Fibroblast of skin of left quadriceps (primary cell): Measurements from ENCODE around the gene VAC14.

Experiments
- DNase-seq, 2 experiments: peaks; one replicate each; pipeline ENCODE4 v3.0.0-alpha.2; 2013; ENCODE audit warnings: low read depth in 2 of 2

The VAC14 gene

DNA sequence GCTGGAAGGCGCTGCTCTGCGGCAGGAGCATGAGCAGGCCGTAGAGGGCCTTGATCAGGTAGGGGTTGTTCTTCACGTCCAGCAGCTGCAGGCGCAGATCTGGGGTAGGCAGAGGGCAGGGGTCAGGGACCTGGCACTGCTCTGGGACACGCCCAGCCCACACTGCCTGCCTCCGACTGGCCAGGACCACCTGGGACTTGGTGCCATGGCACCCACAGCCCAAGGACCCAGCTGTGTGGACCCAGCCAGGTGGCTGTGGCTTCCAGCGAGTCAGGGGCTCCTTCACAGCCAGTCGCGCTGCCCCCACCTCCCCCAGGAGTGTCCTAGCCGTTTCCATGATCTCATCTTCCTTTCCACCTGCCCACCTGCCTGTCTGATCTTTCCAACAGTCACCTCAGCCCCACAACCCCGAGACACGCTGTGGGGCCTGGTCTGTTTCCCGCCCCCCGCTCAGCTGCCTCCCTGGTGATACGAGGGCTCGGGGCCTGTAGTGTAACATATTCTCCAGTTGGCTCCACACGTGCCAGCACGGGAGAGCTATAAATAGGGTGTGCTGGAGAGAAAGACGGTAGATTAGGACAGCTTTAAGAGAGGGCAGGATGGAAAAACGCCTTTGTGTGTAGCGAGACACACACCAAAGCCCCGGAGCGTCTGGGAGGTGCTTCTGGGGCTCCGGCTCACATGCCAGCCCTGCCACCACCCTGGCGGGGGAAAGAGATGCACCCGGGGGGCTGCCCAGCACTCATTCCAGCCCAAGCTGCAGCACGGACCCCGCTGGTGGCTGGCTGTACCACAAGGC, 107.9 kb downstream of the VAC14 start:
- DNase-seq = no peak

DNA sequence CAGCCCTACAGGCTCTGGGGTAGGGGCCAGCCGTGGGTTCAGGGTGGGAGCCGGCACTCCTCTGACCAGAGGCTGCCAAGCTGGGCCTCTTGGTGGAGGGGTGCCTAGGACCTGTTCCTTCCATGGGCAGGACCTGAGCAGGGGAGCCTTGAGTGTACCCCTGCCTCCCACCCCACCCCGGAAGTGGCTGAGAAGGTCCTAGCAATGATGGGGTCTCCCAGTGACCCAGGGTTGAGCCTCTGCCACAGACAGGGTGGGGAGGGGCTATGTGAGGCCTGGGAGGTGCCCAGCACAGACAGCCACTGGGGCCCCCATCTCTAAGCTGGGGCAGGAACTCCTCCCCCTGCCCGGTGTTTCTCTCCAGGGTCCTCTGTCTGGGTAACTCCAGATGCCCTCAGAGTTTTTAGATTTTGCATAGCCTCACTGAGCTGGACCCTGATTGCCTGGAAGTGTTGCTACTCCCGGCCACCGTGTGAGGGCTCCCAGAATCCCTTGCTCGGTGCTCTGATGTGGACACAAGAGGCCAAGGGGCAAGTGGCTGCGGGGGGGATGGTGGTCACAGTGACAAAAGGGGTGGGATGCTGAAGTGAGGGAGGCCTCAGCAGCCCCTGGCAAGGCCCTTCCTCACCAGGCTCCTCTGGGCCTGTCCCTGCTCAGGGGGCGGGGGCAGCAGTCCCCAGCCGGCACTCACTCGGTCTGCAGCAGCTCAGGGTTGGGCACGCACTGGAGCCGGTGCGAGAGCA, 108.7 kb downstream of the VAC14 start:
- no peak for DNase-seq

DNA sequence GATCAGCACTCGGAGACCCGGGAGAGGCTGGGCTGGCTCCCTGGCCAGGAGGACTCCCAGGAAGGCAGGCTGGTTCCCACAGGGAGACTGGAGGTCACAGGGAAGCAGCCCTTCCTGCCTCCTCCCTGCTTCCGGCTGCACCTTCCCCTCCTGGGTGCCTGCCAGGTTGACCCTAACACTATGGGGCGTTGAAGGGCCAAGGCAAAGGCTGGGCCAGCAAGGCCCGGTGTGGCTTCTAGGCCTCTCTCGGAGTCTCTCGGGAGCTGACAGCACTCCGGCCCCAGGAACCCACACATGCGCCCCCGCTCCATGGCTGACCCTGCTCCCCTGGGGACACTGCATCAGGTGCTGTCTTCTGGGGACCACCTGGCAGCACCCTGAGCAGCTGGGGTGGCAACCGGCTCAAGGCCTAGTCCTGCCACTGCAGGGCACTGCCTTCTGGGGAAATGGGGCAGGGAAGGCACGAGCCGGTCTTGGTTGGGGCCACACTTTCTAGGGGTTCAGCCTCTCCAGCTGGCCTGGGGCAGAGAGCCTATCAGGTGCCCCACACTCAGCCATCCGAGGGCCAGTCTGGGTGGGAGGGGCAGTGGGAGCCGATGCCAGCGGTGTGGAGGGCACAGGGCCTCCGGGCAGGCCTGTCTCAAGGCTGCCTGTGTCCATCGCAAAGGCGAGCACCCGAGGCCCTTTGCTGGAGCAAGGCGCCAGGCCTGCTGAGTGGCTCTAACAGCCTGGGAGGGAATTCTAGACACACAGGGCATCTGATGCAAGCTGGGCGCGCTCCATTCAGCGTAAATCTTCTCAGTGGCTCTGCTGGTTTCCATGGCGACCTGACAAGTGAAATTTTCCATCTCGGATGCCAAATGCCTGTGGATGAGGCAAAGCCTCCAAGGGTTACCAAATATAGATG, 109.5 kb downstream of the VAC14 start:
- peak; percentile 96 to 97 for DNase-seq

DNA sequence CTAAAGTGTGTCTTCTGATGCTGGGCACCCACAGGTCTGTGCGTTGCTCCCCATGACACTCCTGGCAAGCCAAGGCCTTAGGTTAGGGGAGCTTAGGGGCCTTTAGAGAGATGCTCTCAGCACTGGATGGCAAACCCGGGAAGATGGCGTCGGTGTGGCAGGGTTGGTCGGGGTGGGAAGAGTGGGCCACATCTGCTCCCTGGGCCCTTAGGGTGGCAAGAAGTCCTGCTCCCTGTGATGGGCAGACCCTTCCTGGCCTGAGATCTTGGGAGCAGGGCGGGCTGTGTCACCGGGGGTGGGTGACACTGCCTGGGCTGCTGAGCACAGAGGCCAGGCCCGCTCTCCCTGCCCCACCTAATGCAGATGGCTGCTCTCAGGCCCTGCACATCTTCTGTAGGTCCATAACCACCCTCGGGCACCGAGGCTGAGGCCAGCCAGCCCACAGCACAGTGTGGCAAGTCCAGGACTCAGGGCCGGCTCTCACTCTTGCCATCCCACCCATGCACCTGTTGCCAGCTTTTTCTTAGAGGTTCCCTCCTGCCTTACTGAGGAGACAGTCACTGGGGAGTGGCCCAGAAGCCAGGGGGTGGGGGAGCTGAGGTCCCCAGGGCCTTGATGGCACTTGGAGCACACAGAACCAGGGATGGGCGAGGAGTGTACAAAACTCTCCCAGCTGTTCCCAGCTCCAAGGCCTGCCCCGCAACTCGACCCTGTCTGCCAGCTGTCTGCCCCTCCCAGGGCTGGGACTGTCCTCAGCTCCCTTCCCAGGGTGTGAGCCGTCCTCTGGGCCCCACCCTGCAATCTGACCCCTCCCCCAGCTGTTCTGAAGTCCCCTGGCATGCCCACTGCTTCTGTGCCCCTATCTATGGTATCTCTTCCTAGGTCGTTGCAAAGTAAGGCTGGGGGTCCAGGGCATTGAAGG, 110.7 kb downstream of the VAC14 start:
- DNase-seq = no peak

DNA sequence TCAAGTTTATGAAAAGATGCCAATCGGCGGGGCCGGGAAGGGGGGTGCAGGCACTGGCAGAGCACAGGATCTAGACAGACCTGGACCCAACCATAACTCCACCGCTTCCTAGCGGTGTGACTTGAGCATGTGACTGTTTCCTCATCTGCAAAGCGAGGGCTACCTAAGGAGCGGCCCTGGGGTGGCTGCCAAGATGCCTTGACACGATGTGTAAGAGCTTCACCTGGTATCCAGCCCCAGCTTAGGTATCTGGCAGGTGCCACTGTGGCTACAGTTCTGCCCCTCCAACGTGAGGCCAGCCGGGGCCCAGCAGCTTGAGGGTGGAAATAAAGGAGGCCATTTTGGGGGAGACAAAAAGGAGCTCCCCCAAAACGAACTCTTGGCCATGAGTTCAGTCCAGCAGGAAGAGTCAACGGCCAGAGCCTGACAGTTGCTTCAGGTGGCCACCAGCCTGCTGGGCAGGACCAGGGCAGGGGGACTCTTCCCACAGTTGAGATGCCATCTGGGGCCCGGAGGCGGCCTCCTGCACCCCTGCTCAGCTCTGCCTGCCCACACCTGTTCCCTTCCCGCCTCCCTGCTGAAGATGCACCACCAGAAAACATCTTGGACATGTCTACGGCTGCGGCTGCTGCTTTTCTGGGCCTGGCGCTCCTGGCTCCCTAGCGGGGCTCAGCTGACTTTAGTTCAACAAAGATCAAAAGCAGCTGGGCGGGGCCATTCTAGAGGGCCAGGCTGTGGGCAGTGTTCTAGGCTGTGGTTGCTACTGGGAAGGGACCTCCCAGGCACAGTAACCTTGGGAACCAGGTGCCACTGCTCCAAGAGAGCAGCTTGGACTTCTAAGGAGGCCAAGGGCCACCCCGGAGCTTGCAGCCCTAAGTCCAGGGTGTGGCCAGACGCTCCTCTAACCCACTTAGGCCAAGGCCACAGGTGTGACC, 111.7 kb downstream of the VAC14 start:
- DNase-seq = no peak

DNA sequence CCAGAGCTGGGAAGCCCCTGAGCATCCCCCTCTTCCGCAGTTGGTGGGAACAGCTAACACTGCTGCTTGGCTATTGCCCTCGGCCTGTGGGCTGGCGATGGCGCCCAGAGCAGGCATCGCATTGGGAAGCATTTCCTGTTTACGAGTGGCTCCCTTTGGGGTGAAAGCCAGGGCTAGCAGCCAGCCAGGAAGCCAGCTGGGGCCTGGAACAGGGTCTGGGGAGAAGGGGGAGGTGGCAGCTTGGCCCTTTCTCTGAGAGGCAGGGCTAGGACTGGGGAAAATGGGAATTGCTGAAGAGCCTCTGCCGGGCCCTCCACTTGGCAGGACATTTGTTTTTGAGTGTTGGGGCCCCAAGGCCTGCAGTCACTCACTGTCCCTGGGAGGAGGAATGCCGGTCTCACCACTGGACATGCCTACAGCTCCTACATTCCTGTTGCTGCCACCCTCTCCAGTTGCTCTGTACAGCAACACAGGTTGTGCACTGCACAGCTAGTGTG, 112.7 kb downstream of the VAC14 start:
- no peak for DNase-seq

DNA sequence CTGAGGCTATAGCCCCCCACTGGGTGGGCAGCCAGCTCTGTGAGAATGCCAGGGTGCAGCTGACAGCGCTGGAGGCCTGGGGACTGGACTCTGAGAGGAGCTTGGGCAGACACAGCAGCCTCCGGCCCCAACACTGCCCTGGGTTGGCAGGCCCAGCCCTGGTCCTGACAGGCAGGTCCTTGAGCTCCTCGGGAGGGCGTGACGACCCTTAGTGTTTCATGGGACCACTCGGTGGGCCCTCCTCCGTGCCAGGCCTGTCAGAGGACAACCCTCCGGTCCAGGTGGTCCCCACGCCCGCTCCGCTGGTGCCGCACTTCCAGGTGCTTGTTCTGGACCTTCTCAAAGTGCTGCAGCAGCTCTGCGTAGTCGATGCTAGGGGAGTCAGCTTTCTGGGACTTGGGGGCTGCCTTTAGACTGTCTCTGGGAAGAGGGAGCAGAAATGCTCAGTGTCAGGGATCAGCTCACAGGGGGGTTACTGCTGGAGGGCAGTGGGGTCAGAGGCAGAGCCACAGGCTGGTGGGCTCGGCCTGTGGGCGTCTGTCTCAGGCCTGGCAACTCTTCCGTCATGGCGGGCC, 113.2 kb downstream of the VAC14 start:
- DNase-seq = no peak

DNA sequence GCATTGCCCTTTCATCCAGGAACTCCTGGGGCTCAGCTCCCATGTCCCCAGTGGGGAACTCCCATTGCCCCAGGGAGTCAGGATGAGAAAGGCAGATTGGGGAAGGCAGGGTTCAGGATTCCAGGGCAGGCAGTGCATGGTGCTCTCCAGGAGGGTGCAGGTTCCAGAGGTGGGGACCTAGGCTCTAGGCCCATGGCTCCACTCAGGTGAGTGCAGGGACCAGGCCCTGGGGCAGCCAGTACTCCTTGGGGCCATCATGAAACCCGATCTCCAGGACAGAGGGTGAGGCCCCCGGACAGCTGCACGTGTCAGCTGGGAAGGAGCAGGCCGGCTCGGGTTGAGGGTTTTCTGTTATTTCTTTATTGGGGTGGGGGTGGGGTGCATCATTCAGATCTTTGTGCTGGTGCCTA, 113.9 kb downstream of the VAC14 start:
- no peak for DNase-seq

DNA sequence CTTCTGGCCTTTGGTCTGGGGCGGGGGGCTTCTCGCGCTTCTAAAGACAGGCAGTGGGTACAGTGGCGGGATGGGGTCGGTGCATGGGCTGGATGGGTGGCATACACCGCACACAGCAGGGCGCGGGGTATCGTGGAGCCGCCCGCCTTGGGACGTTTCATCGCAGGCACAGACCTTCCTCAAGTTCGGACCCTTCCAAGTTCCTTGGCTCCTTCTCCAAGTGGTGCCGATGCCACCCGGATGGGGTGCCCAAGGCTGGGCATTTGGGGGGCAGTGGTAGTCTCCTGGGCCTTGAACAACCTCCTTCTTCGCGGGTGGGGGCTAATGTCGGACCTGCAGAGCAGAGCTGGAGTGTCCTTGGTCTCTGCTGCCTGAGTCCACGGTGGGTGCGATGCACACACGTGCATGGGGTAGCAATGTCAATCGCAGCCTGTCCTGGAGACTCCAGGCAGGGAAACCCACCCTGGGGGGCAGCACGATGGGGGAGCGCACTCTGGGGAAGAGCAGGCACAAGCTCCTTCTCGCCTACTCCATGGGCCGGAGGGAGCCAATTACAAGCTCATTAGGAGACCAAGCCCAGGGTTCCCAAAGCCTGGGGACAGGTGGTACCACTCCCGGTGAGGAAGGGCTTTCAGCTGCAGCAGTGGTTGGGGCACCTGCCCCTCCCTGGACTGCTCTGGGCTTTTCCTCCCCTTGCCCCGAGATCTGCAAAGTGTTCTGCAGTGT, 114.4 kb downstream of the VAC14 start:
- no peak for DNase-seq

DNA sequence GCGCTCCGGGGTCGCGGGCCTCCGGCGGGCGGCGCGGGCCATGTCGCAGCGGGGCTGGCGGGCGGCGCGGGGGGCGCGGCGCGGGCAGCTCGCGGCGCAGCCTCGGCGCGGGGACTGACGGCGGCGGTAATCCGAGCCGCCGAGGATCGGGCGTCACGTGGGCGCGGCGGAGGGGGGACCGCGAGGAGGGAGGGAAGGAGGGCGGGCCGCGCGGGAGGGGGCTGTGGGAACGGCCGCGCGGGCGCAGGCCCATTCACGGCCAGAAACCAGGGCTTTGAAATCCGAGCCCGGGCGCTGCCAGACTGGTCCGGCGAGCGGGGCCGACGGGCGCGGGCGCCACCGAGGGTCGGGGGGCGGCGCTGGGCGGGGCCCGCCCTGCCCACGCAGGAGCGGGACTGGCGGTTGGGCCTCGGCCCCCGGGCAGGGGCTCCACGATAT, 115.0 kb downstream of the VAC14 start, which contains the start of gene MTSS2:
Gene MTSS2 (minus strand): TSS at position 116 of the 438 bp plus-strand sequence. CDS start 262 bp downstream, outside the sequence.
- DNase-seq = peak; percentile 67 to 69

DNA sequence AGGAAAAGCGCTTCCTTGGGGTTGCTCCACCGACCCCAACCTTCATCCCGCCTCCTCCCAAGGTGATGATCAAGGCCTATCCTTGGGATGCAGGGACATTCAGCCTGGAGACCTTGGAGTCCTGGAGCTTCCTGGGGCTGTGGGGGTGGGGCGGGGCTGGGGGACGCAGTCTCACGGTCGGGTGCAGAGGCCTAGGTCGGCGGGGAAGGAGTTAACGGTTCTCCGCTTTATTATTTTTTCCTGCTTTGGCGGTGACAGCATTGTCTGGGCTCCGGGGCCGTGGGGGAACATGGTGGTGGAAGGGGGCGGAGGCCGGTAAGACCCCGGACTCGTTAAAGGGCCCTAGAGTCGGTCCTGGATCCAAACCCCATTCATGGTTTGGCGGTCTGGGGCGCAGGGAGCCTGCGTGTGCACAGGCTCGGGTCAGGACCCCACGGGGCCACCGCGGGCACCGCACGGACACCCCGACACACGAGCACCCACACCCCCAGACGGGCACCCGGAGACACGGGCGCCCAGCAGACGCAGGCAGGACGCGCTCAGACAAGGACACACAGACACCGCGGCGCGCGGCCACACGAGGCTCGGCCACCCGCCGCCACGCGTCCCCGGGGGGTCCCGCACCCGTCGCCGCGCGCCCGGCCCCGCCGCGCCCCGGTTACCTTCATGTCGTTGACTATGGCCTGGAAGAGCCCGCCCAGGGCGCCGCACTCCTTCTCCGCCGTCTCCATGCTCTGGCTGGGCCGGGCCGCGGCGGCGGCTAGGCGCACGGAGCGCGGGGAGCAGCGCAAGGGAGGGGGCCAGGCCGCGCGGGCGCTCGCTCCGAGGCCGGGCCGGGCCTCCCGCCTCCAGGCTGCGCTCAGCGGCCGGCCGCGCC, 115.7 kb downstream of the VAC14 start:
- no peak for DNase-seq

DNA sequence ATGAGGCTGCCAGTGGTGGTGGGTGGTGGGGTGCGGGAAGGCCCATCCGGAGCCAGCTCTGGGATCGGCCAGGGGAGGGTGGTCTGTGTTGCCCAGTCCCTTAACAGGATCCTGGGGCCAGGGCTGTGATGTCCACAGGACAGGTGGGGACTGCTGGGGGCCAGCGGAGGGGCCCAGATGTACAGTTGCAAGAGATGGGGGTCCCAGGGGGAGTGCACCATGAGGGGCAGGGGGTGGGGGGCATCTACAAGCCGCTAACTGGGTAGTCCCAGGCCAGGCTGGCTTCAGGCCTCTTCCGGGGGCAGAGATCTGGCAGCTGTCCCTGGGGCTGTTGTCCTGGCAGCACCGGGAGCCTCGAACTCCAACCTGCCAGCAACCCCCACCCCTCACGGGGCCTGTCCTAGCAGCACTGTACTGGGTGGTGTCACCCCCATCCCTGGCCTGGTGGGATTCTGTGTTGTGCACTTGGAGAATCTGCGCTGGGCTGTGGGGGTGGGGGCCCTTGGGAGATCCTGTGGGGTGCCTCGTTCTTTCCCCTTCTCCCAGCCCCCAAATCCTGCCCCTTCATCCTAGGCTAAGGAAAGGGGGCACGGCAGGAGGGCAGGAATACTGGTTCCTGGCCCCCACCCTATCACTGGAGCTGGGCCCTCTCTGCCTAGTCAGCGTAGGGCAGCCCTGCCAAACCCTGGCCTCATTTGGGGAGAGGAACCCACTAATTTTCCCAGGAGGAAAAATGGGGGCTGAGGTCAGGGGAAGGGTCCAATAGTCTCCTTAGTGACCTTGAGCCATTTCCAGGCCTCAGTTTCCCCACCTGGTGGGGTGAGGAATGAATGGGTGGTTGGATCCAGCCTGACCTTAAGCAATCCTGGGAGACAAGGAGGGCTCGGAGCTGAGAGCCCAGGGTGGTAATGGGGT, 116.6 kb downstream of the VAC14 start:
- DNase-seq = no peak

DNA sequence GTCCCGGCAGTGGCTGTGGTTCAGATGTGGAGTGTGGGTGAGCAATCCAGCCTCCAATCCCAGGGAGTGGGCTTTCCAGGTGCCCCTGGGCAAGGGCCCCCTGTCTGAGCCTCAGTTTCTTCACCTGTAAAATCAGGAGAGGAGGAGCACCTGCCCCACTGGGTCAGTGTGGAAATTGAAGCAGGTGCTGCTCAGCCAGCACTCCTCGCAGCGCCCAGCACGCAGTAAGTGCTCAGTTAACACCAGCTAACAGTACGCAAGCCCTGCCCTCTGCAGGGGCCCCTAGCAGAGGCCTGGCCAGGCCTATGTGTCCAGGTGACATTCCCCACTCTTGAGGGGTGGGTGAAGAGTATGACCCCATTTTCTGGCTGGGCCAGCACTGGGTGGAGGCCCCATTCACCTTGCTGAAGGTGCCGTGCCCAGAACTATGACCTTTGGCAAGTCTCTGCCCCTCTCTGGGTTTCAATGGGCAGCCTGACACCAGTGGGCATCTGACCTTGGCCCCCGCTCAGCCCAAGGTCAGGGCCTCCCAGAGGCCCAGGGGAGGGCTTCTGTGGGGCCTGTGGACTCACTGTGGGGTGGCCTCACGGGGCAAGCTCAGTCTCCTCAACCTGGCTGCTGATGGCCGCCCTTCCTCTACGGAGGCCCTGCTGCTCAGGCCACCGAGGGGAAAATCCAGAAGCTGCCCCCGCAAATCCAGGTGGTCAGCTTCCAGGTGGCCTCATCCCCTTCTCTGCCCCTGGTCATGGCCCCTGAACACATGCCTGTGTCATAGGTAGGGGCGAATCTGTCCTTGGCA, 117.6 kb downstream of the VAC14 start:
- no peak for DNase-seq

DNA sequence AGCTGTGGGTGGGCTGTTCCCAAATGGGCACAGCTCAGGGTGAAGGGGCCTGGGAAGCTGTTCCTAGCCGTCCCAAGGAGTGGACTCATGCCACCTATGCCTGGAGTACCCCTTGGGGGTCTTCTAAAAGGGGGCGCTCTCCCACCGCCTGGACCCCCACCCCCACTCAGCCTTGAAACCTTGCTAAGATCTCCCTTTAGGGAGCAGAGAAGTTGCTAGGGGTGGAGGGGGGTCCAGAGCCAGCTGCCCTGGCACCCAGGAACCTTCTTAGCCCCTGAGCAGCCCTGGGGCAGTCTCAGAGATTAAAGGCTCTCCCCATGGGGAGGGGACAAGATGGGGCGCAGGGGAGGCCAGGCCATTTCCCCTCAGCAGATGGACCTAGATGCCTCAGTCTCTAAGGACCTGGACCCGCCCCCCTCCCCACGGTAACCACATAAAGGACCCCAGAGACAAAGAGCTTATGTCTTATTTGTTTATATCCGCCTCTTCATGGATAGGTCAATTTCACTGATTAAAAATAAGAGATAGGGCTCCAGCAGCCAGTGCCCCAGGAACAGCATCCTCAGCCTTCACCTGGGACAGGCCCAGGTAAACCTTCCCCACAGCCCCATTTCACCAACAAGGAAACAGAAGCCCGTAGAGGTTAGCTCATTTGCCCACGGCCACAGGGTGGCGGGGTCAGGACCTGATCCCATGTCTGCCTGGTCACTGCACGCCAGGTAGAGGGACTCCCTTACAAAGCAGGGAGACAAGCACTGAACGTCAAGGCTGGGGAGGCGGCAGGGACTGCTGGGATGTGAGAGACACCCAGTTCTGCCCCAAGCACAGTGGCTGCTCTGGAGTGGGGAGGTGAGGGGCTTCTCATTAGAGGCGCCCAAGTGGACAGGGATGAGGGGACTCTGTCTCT, 118.5 kb downstream of the VAC14 start:
- DNase-seq = no peak
